SH-SY5Y (cell line): ENCODE results near the gene CLDN6.

Experiments used
- GATA2 ChIP-seq: IDR thresholded peaks from 2 replicates; pipeline ENCODE4 v1.6.1; 2011; ENCODE audit warnings: mild to moderate bottlenecking, low read depth, low read length
- GATA3 ChIP-seq: IDR thresholded peaks from 2 replicates; pipeline ENCODE4 v1.6.1; 2011; ENCODE audit warnings: low read depth, mild to moderate bottlenecking, low read length, moderate library complexity

DNA sequence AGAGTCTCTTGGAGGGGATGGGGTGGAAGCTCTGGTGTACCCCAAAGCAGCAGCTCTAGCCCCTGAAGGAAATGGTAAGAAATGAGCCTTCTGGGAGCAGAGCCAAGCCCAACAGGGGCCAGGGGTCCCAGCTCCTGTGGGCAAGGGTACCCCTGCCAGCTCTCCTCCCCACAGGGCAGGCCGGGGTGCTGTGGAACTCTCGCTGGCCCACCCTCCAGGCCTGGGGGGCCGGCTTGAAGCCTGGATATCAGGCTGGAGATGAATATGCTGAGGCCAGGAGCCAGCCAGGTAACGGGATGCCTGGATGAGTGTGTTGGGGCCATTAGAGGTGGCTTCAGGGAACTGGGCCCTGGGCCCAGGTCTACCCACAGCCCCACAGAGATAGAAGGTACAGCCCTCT is 17.4 kb downstream of the CLDN6 start:
- no peak for TF ChIP-seq GATA2
- no peak for TF ChIP-seq GATA3
